Testis (tissue), 3 donors: Measurements from ENCODE around the gene C19orf53. TPM values are rescaled to one million over a fixed set of nuclear protein-coding genes. Genes with fewer than 3 reads are reported as not detected.

Experiments
- DNase-seq: peaks from one replicate; pipeline ENCODE4 v3.0.0-alpha.2; 2019
- H3K27ac ChIP-seq, 2 donors: fragments of 200-600 bp; sonication (generic); one replicate each; pipeline ENCODE4 v1.5.1; 2019
- H3K27me3 ChIP-seq: fragments of 200-600 bp; sonication (generic); one replicate; pipeline ENCODE4 v1.5.1; 2019
- H3K36me3 ChIP-seq: fragments of 200-600 bp; sonication (generic); one replicate; pipeline ENCODE4 v1.5.1; 2017; ENCODE audit warnings: low read depth; ENCODE audit errors: missing control alignments
- H3K4me1 ChIP-seq: fragments of 200-600 bp; sonication (generic); one replicate; pipeline ENCODE4 v1.5.1; 2019
- H3K4me3 ChIP-seq, 2 donors: fragments of 200-600 bp; sonication (generic); one replicate each; pipeline ENCODE4 v1.5.1; 2017 to 2019
- H3K9me3 ChIP-seq: fragments of 200-600 bp; sonication (generic); one replicate; pipeline ENCODE4 v1.5.1; 2017
- POLR2A ChIP-seq: fragments of 450-650 bp; IDR thresholded peaks from one replicate; pipeline ENCODE4 v1.6.1; 2017; ENCODE audit warnings: antibody characterized with exemption, mild to moderate bottlenecking, moderate library complexity
- WGBS, 2 donors: methylation state at CpG; one replicate each; pipeline ENCODE4 v1.1.5; 2018; 5-methylcytosine and 5-hydroxymethylcytosine counted together
- intact Hi-C: fragments of 100-400 bp; cut with DNase I; formaldehyde crosslinking; loops from one replicate; pipeline ENCODE4 v1.15.1; 2023; ENCODE audit warnings: low total_unique reads
- polyA plus RNA-seq: library from polyadenylated mRNA; stranded (reverse); fragments of 350-450 nt; fragmentation: Illumina TruSeq; extraction: RNeasy Lipid Tissue Mini Kit (QIAGEN cat#74804); gene quantifications from one replicate; pipeline ENCODE4 v1.2.3, GENCODE V29; 2014; ENCODE audit warnings: low read depth, low replicate concordance; ENCODE audit not compliant: insufficient read depth
- total RNA-seq, 2 donors: library from RNA; depleted of rRNA; stranded (reverse); fragments of >200 nt; gene quantifications; one replicate each; pipeline ENCODE4 v1.2.3, GENCODE V29; 2016
- TF ChIP-seq, protein P1 (sequence below), 3 experiments: fragments of 450-650 bp in 2 of 3; fragments of 200-600 bp in 1 of 3; sonication (generic) in 1 of 3; IDR thresholded peaks; one replicate each; pipeline ENCODE4 v1.5.1; 2016 to 2019; ENCODE audit warnings: antibody characterized with exemption in 3 of 3, mild to moderate bottlenecking in 2 of 3, moderate library complexity in 1 of 3

Gene C19orf53
- total and polyA plus RNA-seq, 3 donors from 2014 or later, result 114 to 137 (median 128) TPM

DNA sequence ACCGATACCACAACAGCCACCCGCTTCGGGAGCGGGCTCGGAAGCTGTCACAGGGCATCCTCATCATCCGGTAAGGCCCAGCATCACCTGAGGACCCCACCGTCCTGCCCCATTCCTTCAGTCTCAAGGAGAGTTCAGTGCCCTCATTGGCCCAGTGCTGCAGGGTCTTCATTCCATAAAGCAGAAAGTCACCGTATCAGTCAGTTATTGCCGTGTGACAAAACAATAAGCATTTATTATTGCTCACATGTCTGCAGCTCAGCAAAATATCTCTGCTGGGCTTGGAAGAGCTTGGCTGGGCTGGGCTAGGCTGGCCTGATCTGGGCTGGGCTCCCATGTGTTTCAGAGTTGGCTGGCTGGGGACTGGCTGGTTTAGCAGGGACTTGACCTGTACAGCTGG is 18.0 kb upstream of the C19orf53 start:
- Histone ChIP-seq H3K4me1 (no peaks in the 10 kb centered on the region), H3K27me3 (no peaks in the 10 kb centered on the region), H3K27ac (no peak overlapping the region), H3K4me3 (no peak overlapping the region), H3K36me3 (no peaks in the 10 kb centered on the region), H3K9me3 (no peaks in the 10 kb centered on the region)
- no peak for TF ChIP-seq POLR2A
- TF ChIP-seq, protein P1, sequence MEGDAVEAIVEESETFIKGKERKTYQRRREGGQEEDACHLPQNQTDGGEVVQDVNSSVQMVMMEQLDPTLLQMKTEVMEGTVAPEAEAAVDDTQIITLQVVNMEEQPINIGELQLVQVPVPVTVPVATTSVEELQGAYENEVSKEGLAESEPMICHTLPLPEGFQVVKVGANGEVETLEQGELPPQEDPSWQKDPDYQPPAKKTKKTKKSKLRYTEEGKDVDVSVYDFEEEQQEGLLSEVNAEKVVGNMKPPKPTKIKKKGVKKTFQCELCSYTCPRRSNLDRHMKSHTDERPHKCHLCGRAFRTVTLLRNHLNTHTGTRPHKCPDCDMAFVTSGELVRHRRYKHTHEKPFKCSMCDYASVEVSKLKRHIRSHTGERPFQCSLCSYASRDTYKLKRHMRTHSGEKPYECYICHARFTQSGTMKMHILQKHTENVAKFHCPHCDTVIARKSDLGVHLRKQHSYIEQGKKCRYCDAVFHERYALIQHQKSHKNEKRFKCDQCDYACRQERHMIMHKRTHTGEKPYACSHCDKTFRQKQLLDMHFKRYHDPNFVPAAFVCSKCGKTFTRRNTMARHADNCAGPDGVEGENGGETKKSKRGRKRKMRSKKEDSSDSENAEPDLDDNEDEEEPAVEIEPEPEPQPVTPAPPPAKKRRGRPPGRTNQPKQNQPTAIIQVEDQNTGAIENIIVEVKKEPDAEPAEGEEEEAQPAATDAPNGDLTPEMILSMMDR (IDR thresholded peaks at IDR 0.05), result no peak
- intact Hi-C loops, result no loop called here
- no peak for DNase-seq
- 95 to 97% methylated on average over 9 of the region's 9 CpGs for whole genome bisulfite sequencing, 2 donors

DNA sequence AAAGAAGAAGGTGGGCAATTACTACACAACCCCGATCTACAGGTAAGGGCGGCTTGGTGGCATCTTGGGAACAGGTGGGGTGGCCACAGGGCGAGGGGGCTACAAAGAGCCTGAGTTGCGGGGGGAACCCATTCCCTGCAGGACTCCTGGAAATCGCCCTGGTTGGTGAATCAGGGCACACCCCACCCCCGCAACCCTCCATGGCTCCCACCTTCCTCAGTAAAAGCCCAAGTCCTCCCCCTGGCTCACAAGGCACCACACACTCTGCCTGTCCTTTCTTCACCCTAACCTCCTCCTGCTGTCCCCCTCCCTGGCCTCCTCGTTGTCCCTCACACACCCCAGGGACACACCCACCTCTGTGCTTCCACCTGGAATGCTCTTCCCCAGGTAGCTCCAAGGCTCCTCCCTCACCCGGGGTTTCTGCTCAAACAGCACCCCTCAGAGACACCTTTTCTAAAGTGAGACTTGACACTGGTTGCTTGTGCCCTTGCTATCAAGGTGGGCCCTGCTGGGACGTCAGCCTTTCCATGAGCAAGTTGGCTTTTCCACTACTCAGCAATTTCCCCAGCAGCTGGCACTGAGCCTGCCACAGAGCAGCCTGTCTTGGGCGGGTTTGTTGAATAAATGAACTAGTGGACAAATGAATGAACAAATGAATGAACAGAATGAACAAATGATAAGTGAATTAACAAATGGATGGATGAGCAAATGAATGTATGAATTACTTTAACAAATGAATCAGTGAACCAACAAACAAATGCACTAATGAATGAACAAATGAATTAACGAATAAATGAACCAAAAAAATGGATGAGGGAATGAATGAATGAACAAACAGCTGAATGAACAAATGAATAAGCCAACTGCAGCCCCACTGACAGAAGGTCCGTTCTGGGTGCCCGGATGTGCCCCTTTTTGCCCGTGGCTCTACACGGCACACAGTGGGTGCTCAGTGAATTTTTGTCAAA is 16.2 kb upstream of the C19orf53 start:
- Histone ChIP-seq H3K27me3 (no peaks in the 10 kb centered on the region), H3K27ac (no peak overlapping the region), H3K9me3 (no peaks in the 10 kb centered on the region), H3K4me3 (no peak overlapping the region), H3K4me1 (no peaks in the 10 kb centered on the region), H3K36me3 (no peaks in the 10 kb centered on the region)
- DNase-seq, result no peak
- WGBS, 2 donors, result 85 to 87% methylated on average over 15 of the region's 15 CpGs
- TF ChIP-seq, protein P1 (IDR thresholded peaks at IDR 0.05), result no peak
- TF ChIP-seq POLR2A, result no peak
- intact Hi-C loops, result no loop called here

DNA sequence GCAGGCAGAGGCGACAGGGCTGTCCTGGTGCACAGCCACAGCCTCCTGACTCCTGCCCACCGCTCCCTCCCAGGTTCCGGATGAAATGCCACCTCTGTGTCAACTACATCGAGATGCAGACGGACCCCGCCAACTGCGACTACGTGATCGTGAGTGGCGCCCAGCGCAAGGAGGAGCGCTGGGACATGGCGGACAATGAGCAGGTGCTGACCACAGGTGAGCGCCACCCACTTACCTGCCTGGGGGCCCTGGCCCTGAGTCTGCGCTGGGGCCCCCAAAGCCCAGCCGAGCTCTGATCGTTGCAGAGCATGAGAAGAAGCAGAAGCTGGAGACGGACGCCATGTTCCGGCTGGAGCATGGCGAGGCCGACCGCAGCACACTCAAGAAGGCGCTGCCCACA is 15.5 kb upstream of the C19orf53 start:
- WGBS, 2 donors, result 94 to 96% methylated on average over 24 of the region's 24 CpGs
- Histone ChIP-seq H3K4me1 (no peaks in the 10 kb centered on the region), H3K27me3 (no peaks in the 10 kb centered on the region), H3K9me3 (no peaks in the 10 kb centered on the region), H3K36me3 (no peaks in the 10 kb centered on the region), H3K4me3 (no peak overlapping the region), H3K27ac (no peak overlapping the region)
- intact Hi-C loops, result no loop called here
- DNase-seq, result no peak
- TF ChIP-seq, protein P1 (IDR thresholded peaks at IDR 0.05), result no peak
- no peak for TF ChIP-seq POLR2A

DNA sequence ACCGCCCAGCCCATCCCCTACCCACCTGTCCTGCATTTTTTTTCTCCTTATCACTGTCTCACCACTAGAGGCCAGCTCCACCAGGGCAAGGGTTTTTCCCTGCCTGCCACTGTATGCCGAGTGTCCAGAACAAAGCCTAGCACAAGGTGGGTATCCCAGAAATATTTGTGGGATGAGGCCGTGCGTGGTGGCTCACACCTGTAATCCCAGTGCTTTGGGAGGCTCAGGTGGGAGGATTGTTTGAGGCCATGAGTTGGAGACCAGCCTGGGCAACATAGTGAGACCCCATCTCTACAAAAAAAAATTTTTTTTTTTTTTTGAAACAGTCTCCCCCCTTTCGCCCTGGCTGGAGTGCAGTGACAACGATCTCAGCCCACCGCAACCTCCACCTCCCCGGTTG is 12.8 kb upstream of the C19orf53 start:
- H3K4me1 ChIP-seq, result no peaks in the 10 kb centered on the region
- DNase-seq, result no peak
- no peak for TF ChIP-seq POLR2A
- TF ChIP-seq, protein P1 (IDR thresholded peaks at IDR 0.05), result peak in 1 of 3 experiments; percentile 16
- 88 to 89% methylated on average over 8 of the region's 8 CpGs for WGBS, 2 donors
- no peaks in the 10 kb centered on the region for H3K9me3 ChIP-seq
- no peak overlapping the region for H3K4me3 ChIP-seq
- H3K27me3 ChIP-seq, result no peaks in the 10 kb centered on the region
- no peak overlapping the region for H3K27ac ChIP-seq
- intact Hi-C loops, result no loop called here
- H3K36me3 ChIP-seq, result no peaks in the 10 kb centered on the region
